ENCODE measurements around the gene TUBA4A.

Gene TUBA4A

GRCh38 chr2:219229305-219230058 lies 24.2 kb downstream of the TUBA4A start, which contains the start of the genes ANKZF1 and ATG9A:
Gene ANKZF1, plus strand, starts transcription at chr2:219229806. Its CDS starts 452 bp downstream, at chr2:219230258.
Gene ATG9A, minus strand, starts transcription at chr2:219229636. Its CDS starts 1,612 bp downstream, at chr2:219228024.
- Mint-ChIP-seq H3K9me3 (no peaks in the 10 kb centered on the region), H3K4me3 (peak within 1 kb of the TSS; percentile 93 to 100 (median 99)), H3K4me1 (peaks cover 33% of the 10 kb centered on the region), H3K27ac (peak within 1 kb of the TSS; percentile 97 to 98 (median 97)), H3K27me3 (ENCODE audit: low read depth) (no peaks in the 10 kb centered on the region), H3K36me3 (ENCODE audit: low read depth) (peaks cover 45% of the 10 kb centered on the region)
- no peak for TF ChIP-seq CTCF (IDR thresholded peaks at IDR 0.05; ENCODE audit: unreplicated experiment in 3 of 3)

GRCh38 chr2:219228911-219229304 lies 24.8 kb downstream of the TUBA4A start:
- Mint-ChIP-seq H3K9me3 (no peaks in the 10 kb centered on the region), H3K4me1 (peaks cover 33% of the 10 kb centered on the region), H3K27me3 (ENCODE audit: low read depth) (no peaks in the 10 kb centered on the region), H3K36me3 (ENCODE audit: low read depth) (peaks cover 45% of the 10 kb centered on the region), H3K4me3 (peak overlapping the region; percentile 80 to 85 (median 84)), H3K27ac (peak overlapping the region in 2 of 3 experiments; percentile 97 to 98)
- no peak for TF ChIP-seq CTCF (IDR thresholded peaks at IDR 0.05; ENCODE audit: unreplicated experiment in 3 of 3)

GRCh38 chr2:219228041-219228910 lies 25.4 kb downstream of the TUBA4A start:
- Mint-ChIP-seq H3K27ac (peak overlapping the region; percentile 45 to 62 (median 51)), H3K27me3 (ENCODE audit: low read depth) (no peaks in the 10 kb centered on the region), H3K4me1 (peaks cover 33% of the 10 kb centered on the region), H3K4me3 (peak overlapping the region; percentile 80 to 85 (median 84)), H3K9me3 (no peaks in the 10 kb centered on the region), H3K36me3 (ENCODE audit: low read depth) (peaks cover 45% of the 10 kb centered on the region)
- TF ChIP-seq CTCF (IDR thresholded peaks at IDR 0.05; ENCODE audit: unreplicated experiment in 3 of 3), result no peak

GRCh38 chr2:219225350-219225749 lies 28.4 kb downstream of the TUBA4A start:
- Mint-ChIP-seq H3K4me3 (peak overlapping the region in 2 of 3 experiments; percentile 51 to 64), H3K9me3 (no peaks in the 10 kb centered on the region), H3K27ac (no peak overlapping the region), H3K36me3 (ENCODE audit: low read depth) (peaks cover 37% of the 10 kb centered on the region), H3K27me3 (ENCODE audit: low read depth) (no peaks in the 10 kb centered on the region), H3K4me1 (peaks cover 43% of the 10 kb centered on the region)
- TF ChIP-seq CTCF (IDR thresholded peaks at IDR 0.05; ENCODE audit: unreplicated experiment in 3 of 3), result no peak

GRCh38 chr2:219223831-219224610 lies 29.7 kb downstream of the TUBA4A start:
- H3K4me3 Mint-ChIP-seq, result peak overlapping the region; percentile 21 to 73 (median 23)
- H3K4me1 Mint-ChIP-seq, result peaks cover 43% of the 10 kb centered on the region
- no peak for TF ChIP-seq CTCF (IDR thresholded peaks at IDR 0.05; ENCODE audit: unreplicated experiment in 3 of 3)
- H3K27ac Mint-ChIP-seq, result no peak overlapping the region
- peaks cover 38% of the 10 kb centered on the region for H3K36me3 Mint-ChIP-seq (ENCODE audit: low read depth)
- no peaks in the 10 kb centered on the region for H3K9me3 Mint-ChIP-seq
- no peaks in the 10 kb centered on the region for H3K27me3 Mint-ChIP-seq (ENCODE audit: low read depth)
